A673 (cell line): ENCODE measurements around the gene RTEL1.

Experiments used
- EZH2 ChIP-seq: fragments of 200-600 bp; sonication (generic); IDR thresholded peaks from 2 replicates; pipeline ENCODE4 v1.6.1; 2017; ENCODE audit warnings: borderline replicate concordance, low read depth, mild to moderate bottlenecking, mixed read lengths, antibody characterized with exemption, low read length; ENCODE audit not compliant: poor library complexity, severe bottlenecking
- TF ChIP-seq, protein P1 (sequence below): fragments of 300-800, 200-600 bp; sonication (generic); conservative IDR thresholded peaks from 2 replicates; pipeline ENCODE4 v1.5.1; 2017; ENCODE audit warnings: low read depth, mild to moderate bottlenecking, antibody characterized with exemption, low read length, moderate library complexity, mixed read lengths

DNA sequence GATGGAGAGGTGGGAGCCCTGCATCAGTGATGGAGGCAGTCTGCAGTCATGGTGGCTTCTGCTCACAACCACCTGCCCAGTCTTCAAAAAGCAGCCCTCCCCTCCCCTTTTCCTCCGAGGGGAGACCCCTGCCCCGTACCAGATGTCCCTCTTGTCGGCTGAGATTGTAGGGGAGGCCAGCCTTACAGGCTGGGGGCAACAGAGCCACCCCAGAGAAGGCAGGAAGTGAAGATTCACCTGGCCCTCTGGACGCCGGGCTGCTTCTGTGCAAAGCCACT, 42.9 kb downstream of the RTEL1 start:
- TF ChIP-seq, protein P1, sequence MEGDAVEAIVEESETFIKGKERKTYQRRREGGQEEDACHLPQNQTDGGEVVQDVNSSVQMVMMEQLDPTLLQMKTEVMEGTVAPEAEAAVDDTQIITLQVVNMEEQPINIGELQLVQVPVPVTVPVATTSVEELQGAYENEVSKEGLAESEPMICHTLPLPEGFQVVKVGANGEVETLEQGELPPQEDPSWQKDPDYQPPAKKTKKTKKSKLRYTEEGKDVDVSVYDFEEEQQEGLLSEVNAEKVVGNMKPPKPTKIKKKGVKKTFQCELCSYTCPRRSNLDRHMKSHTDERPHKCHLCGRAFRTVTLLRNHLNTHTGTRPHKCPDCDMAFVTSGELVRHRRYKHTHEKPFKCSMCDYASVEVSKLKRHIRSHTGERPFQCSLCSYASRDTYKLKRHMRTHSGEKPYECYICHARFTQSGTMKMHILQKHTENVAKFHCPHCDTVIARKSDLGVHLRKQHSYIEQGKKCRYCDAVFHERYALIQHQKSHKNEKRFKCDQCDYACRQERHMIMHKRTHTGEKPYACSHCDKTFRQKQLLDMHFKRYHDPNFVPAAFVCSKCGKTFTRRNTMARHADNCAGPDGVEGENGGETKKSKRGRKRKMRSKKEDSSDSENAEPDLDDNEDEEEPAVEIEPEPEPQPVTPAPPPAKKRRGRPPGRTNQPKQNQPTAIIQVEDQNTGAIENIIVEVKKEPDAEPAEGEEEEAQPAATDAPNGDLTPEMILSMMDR = no peak
- TF ChIP-seq EZH2 = no peak
